Neuronal stem cell (in vitro differentiated cells): ENCODE results near the gene RAX2.

Source experiments
- DNase-seq: peaks from one replicate; pipeline ENCODE4 v3.0.0-alpha.2; 2013; ENCODE audit warnings: low spot score
- H2AFZ ChIP-seq: one replicate; pipeline ENCODE4 v1.6.1; 2013; ENCODE audit warnings: mild to moderate bottlenecking, low read length, inconsistent platforms
- H2AK5ac ChIP-seq: 2 replicates; pipeline ENCODE4 v1.6.1; 2013; ENCODE audit warnings: low read depth, mild to moderate bottlenecking, inconsistent platforms, low read length, moderate library complexity, mixed read lengths
- H2BK120ac ChIP-seq: 2 replicates; pipeline ENCODE4 v1.6.1; 2013; ENCODE audit warnings: low read depth, mild to moderate bottlenecking, inconsistent platforms, low read length, moderate library complexity, mixed read lengths
- H2BK12ac ChIP-seq: one replicate; pipeline ENCODE4 v1.6.1; 2013; ENCODE audit warnings: low read length, inconsistent platforms
- H2BK15ac ChIP-seq: 2 replicates; pipeline ENCODE4 v1.6.1; 2013; ENCODE audit warnings: mild to moderate bottlenecking, low read length, inconsistent platforms, mixed read lengths
- H2BK5ac ChIP-seq: one replicate; pipeline ENCODE4 v1.6.1; 2013; ENCODE audit warnings: inconsistent platforms, mild to moderate bottlenecking, low read length, moderate library complexity
- H3K14ac ChIP-seq: one replicate; pipeline ENCODE4 v1.6.1; 2013; ENCODE audit warnings: low read length, inconsistent platforms
- H3K18ac ChIP-seq: 2 replicates; pipeline ENCODE4 v1.6.1; 2013; ENCODE audit warnings: low read length, inconsistent platforms
- H3K23ac ChIP-seq: 2 replicates; pipeline ENCODE4 v1.6.1; 2013; ENCODE audit warnings: low read depth, mild to moderate bottlenecking, mixed read lengths, low read length, inconsistent platforms; ENCODE audit not compliant: poor library complexity
- H3K27ac ChIP-seq: replicated peaks from 3 replicates; pipeline ENCODE4 v1.5.1; 2013; ENCODE audit warnings: low read length, inconsistent platforms
- H3K27me3 ChIP-seq, 3 experiments: 2 replicates each; pipeline ENCODE4 v1.6.1; 2013; ENCODE audit warnings: low read length in 3 of 3, mild to moderate bottlenecking in 2 of 3, inconsistent platforms in 1 of 3, low read depth in 1 of 3, mixed read lengths in 1 of 3, moderate library complexity in 1 of 3; ENCODE audit not compliant: control insufficient read depth in 3 of 3, insufficient read depth in 3 of 3
- H3K36me3 ChIP-seq, 2 donors: replicated peaks in 1 of 2; 2 replicates each; pipeline ENCODE4 v1.6.1; 2013; ENCODE audit warnings: low read length in 2 of 2; ENCODE audit not compliant: control insufficient read depth in 2 of 2, insufficient read depth in 2 of 2
- H3K4ac ChIP-seq: 2 replicates; pipeline ENCODE4 v1.6.1; 2013; ENCODE audit warnings: inconsistent platforms, mild to moderate bottlenecking, low read length, moderate library complexity
- H3K4me1 ChIP-seq, 2 donors: 1 replicate in 1 of 2; 2 replicates in 1 of 2; pipeline ENCODE4 v1.6.1; 2013; ENCODE audit warnings: low read length in 2 of 2, low read depth in 1 of 2; ENCODE audit not compliant: control insufficient read depth in 2 of 2, insufficient read depth in 1 of 2
- H3K4me2 ChIP-seq: one replicate; pipeline ENCODE4 v1.6.1; 2013; ENCODE audit warnings: mild to moderate bottlenecking, low read length, inconsistent platforms; ENCODE audit not compliant: insufficient read depth, poor library complexity, severe bottlenecking
- H3K4me3 ChIP-seq, 2 donors: 2 replicates each; pipeline ENCODE4 v1.5.1; 2013; ENCODE audit warnings: low read length in 2 of 2, mild to moderate bottlenecking in 2 of 2, inconsistent platforms in 1 of 2, moderate library complexity in 1 of 2
- H3K79me1 ChIP-seq: one replicate; pipeline ENCODE4 v1.6.1; 2013; ENCODE audit warnings: low read depth, mild to moderate bottlenecking, inconsistent platforms, low read length, moderate library complexity
- H3K9ac ChIP-seq: one replicate; pipeline ENCODE4 v1.6.1; 2013; ENCODE audit warnings: mild to moderate bottlenecking, low read depth, low read length, inconsistent platforms; ENCODE audit not compliant: poor library complexity
- H3K9me3 ChIP-seq, 2 donors: replicated peaks in 1 of 2; 2 replicates each; pipeline versions ENCODE3 to v1.6.1; 2013; ENCODE audit warnings: low read length in 2 of 2, mild to moderate bottlenecking in 2 of 2, inconsistent platforms in 1 of 2, low read depth in 1 of 2, mixed read lengths in 1 of 2, moderate library complexity in 1 of 2; ENCODE audit not compliant: control insufficient read depth in 2 of 2, insufficient read depth in 1 of 2
- H4K8ac ChIP-seq: one replicate; pipeline ENCODE4 v1.6.1; 2013; ENCODE audit warnings: low read depth, mild to moderate bottlenecking, inconsistent platforms, low read length, moderate library complexity
- H4K91ac ChIP-seq: one replicate; pipeline ENCODE4 v1.6.1; 2013; ENCODE audit warnings: low read length, low read depth, mild to moderate bottlenecking, inconsistent platforms; ENCODE audit not compliant: poor library complexity
- whole genome bisulfite sequencing, 2 donors: extraction: QIAGEN DNeasy Blood & Tissue Kit; methylation state at CpG; one replicate each; pipeline ENCODE4 v1.1.7; 2013; ENCODE audit warnings: missing lambda C conversion rate in 2 of 2, mixed read lengths in 1 of 2; ENCODE audit not compliant: insufficient read length in 2 of 2, insufficient replicate concordance in 1 of 2; ENCODE audit errors: extremely low coverage in 2 of 2; 5-methylcytosine and 5-hydroxymethylcytosine counted together

RAX2 gene

DNA sequence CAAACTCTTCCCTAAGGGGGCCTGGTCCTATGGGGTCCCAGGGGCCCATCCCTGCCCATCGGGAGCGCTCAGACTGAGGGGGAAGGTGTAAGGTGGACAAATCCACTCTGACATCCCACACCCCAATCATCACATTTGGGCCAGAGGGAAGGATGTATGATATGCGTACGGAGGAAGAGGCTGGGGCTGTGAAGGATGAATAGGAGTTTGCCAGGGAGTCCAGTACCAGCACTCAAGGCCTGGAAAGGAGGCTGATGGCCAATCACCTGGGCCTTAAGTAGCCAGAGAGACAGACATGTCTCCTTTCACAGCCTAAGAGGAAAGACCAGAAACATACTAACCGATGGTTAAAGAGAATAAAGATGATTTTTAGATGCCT is 48.9 kb downstream of the RAX2 start:
- Histone ChIP-seq H3K4ac (no peak overlapping the region), H3K27me3 (peaks cover 0 to 29% (median 5%) of the 10 kb centered on the region in 3 experiments), H3K14ac (no peak overlapping the region), H4K91ac (no peak overlapping the region), H2AFZ (no peak overlapping the region), H2BK15ac (peak overlapping the region; percentile 56), H2BK5ac (no peak overlapping the region), H3K4me3 (no peak overlapping the region), H2AK5ac (no peak overlapping the region), H3K9me3 (no peaks in the 10 kb centered on the region), H3K23ac (peak overlapping the region; percentile 57), H3K27ac (no peak overlapping the region), H3K18ac (no peak overlapping the region), H2BK12ac (no peak overlapping the region), H3K4me1 (peaks cover 6 to 17% of the 10 kb centered on the region in 2 donors), H3K36me3 (no peaks in the 10 kb centered on the region), H2BK120ac (no peak overlapping the region), H3K79me1 (peaks cover 2% of the 10 kb centered on the region), H3K4me2 (no peak overlapping the region), H4K8ac (no peak overlapping the region), H3K9ac (no peak overlapping the region)
- no CpG with 5 or more reads among the region's 5 CpGs for WGBS, 2 donors
- no peak for DNase-seq

DNA sequence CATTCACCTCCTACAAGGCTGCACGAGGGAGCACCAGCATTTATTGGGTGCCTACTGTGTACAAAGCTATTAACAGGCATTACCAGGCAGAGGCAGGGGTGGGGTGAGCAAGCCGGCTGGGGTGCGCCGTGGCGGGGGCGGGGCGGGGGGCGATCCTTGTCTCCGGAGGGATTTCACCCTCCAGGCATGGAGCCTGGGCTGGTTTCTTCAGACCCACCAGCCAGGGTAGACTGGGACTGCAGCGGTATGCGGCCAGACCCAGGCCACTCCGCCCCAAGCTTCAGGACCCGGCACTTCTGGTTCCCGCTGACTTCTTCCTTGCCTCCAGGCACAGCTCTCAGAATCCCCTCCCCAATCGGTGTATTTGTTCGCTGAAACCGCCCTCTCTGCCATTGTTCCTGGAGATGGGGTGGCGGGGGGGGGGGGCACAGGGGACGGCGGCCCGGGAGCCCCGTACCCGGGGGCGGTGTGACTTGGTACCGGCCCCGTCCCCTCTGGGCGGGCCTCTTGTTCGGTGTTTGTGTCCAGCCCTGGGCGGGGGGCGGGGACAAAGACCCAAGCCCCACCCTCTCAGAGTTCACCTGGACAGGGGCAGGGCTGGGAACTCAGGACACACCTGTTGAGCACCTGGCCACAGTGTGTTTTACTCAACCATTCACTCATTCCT is 49.5 kb downstream of the RAX2 start:
- H3K9ac ChIP-seq = peak overlapping the region; percentile 60
- peak overlapping the region; percentile 97 for H3K14ac ChIP-seq
- peak overlapping the region; percentile 39 for H2BK5ac ChIP-seq
- H3K18ac ChIP-seq = peak overlapping the region; percentile 59
- H3K79me1 ChIP-seq = peaks cover 2% of the 10 kb centered on the region
- H3K4me1 ChIP-seq = peaks cover 6 to 17% of the 10 kb centered on the region in 2 donors
- H2BK15ac ChIP-seq = peak overlapping the region; percentile 56
- H3K36me3 ChIP-seq = no peaks in the 10 kb centered on the region
- peaks cover 0 to 29% (median 5%) of the 10 kb centered on the region in 3 experiments for H3K27me3 ChIP-seq
- no peak overlapping the region for H3K4ac ChIP-seq
- peak overlapping the region; percentile 15 for H2AFZ ChIP-seq
- no peak for DNase-seq
- no CpG with 5 or more reads among the region's 30 CpGs for WGBS, 2 donors
- H3K9me3 ChIP-seq = no peaks in the 10 kb centered on the region
- peak overlapping the region in 1 of 2 donors; percentile 74 for H3K4me3 ChIP-seq
- H2BK12ac ChIP-seq = peak overlapping the region; percentile 30
- H4K91ac ChIP-seq = no peak overlapping the region
- peak overlapping the region; percentile 90 for H2AK5ac ChIP-seq
- H3K23ac ChIP-seq = peak overlapping the region; percentile 57
- H3K27ac ChIP-seq = no peak overlapping the region
- H3K4me2 ChIP-seq = peak overlapping the region; percentile 75
- no peak overlapping the region for H4K8ac ChIP-seq
- no peak overlapping the region for H2BK120ac ChIP-seq

DNA sequence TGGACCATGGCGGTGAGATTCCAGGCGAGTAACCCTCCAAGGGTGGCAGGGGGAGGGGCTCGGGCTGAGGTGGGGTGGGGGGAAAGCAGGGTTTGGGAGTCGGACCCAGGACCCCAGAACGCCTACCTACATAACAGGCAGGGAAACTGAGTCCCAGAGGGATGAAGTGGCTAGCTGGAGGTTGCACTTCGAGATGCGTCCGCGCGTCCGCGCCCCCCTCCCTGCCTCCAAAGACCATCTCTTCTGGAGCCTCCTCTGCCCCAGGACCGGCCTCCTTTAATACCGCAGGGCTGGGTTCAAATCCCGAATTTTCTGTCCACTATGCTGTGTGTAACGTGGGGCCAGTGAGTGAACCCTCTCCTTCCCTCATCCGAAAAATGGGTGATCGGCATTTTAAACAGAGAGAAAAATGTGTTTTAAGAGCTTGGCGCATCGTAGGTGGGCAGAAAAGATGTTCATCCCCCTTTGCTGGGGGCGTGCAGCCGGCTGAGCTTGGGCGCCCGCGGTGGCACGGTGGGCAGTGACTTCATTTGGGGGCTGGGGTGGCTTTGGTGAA is 50.1 kb downstream of the RAX2 start:
- H3K9me3 ChIP-seq = no peaks in the 10 kb centered on the region
- no peak overlapping the region for H2BK120ac ChIP-seq
- H4K91ac ChIP-seq = no peak overlapping the region
- no peak overlapping the region for H3K4ac ChIP-seq
- no peak for DNase-seq
- peak overlapping the region; percentile 75 for H2BK15ac ChIP-seq
- WGBS, 2 donors = no CpG with 5 or more reads among the region's 26 CpGs
- H3K14ac ChIP-seq = peak overlapping the region; percentile 97
- no peak overlapping the region for H4K8ac ChIP-seq
- H3K4me2 ChIP-seq = peak overlapping the region; percentile 75
- no peaks in the 10 kb centered on the region for H3K36me3 ChIP-seq
- peak overlapping the region; percentile 15 for H2AFZ ChIP-seq
- H3K27me3 ChIP-seq = peaks cover 0 to 29% (median 5%) of the 10 kb centered on the region in 3 experiments
- peak overlapping the region; percentile 90 for H2AK5ac ChIP-seq
- peak overlapping the region; percentile 85 for H3K18ac ChIP-seq
- peak overlapping the region; percentile 30 for H2BK12ac ChIP-seq
- peak overlapping the region; percentile 39 for H2BK5ac ChIP-seq
- peaks cover 6 to 17% of the 10 kb centered on the region in 2 donors for H3K4me1 ChIP-seq
- H3K79me1 ChIP-seq = peaks cover 2% of the 10 kb centered on the region
- peak overlapping the region; percentile 60 for H3K9ac ChIP-seq
- no peak overlapping the region for H3K27ac ChIP-seq
- peak overlapping the region in 1 of 2 donors; percentile 74 for H3K4me3 ChIP-seq
- H3K23ac ChIP-seq = peak overlapping the region; percentile 65

DNA sequence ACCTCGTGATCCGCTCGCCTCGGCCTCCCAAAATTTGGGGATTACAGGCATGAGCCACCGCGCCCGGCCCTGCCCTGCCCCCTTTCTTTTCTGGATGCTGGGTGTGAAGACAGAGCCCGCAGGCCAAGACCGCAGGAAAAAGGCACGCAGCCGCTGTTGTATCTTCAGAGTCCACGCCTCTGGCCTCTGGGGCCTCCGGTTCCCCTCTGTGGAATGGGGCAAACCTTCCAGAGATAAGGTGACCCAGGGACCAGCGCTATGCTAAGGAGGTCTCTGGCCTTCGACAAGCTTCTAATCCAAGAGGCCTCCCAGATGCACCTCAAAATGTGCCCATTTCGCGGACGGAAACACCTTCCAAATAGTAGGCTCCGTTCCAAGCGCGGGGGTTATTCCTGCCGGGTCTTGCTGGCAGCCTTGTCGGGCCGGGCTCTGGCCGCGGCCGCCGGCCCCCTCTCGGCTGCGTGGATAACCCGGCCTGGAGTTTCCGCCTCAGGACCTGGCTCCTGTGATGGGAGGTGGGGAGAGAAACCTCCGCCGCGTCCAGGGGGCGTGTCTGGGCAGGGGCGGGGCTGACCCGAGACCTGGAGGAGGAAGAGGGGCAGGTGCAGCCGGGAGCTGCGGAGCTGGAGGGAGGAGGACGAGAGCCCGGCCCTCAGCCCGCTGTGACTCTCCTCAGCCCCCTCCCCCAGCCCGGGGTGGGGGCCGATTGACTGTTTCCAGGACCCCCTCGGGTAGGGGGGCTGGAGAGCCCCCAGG is 50.7 kb downstream of the RAX2 start:
- Histone ChIP-seq H2BK5ac (no peak overlapping the region), H4K91ac (no peak overlapping the region), H3K4me3 (peak overlapping the region in 1 of 2 donors; percentile 74)

More for the DNA sequence above, 50.7 kb downstream of the RAX2 start:
- no peaks in the 10 kb centered on the region for H3K9me3 ChIP-seq
- H3K36me3 ChIP-seq = no peaks in the 10 kb centered on the region
- DNase-seq = peak; percentile 95
- H3K18ac ChIP-seq = peak overlapping the region; percentile 86
- peak overlapping the region; percentile 73 for H3K23ac ChIP-seq
- H2BK15ac ChIP-seq = peak overlapping the region; percentile 92
- peaks cover 2% of the 10 kb centered on the region for H3K79me1 ChIP-seq
- peaks cover 0 to 29% (median 5%) of the 10 kb centered on the region in 3 experiments for H3K27me3 ChIP-seq
- no peak overlapping the region for H3K4ac ChIP-seq
- no peak overlapping the region for H4K8ac ChIP-seq
- peaks cover 6 to 17% of the 10 kb centered on the region in 2 donors for H3K4me1 ChIP-seq
- H2AFZ ChIP-seq = no peak overlapping the region
- peak overlapping the region; percentile 77 for H2BK12ac ChIP-seq
- H3K27ac ChIP-seq = no peak overlapping the region
- peak overlapping the region; percentile 94 for H2AK5ac ChIP-seq
- no peak overlapping the region for H3K9ac ChIP-seq
- no CpG with 5 or more reads among the region's 46 CpGs for WGBS, 2 donors
- no peak overlapping the region for H3K14ac ChIP-seq
- peak overlapping the region; percentile 75 for H3K4me2 ChIP-seq
- no peak overlapping the region for H2BK120ac ChIP-seq
